SK-N-SH (cell line): ENCODE results near the gene PKM. TPM values are rescaled to one million over a fixed set of nuclear protein-coding genes. Genes with fewer than 3 reads are reported as not detected.

ENCODE experiments used
- CTCF ChIA-PET: fragments of 300-600, 350-600 bp; formaldehyde crosslinking; extraction: SDS; loops from one replicate; lab custom pipeline; 2021; lab: Yijun Ruan, JAX
- POLR2A ChIA-PET: fragments of 350-600 bp; sonication (Branson Sonifier 250); formaldehyde crosslinking; extraction: SDS; loops from one replicate; lab custom pipeline; 2020; ENCODE audit warnings: antibody characterized with exemption, inconsistent platforms; lab: Yijun Ruan, JAX
- DNase-seq: peaks from one replicate; pipeline ENCODE4 v3.0.0; 2012
- H2AFZ ChIP-seq: fragments of 200-600 bp; sonication (generic); 2 replicates; pipeline ENCODE4 v1.8.1; 2016; ENCODE audit warnings: antibody characterized with exemption, mild to moderate bottlenecking, low read depth
- H3F3A ChIP-seq: fragments of 200-600 bp; sonication (generic); replicated peaks from 2 replicates; pipeline ENCODE3; 2016; ENCODE audit warnings: antibody characterized with exemption, mild to moderate bottlenecking; ENCODE audit not compliant: insufficient read depth
- H3K27ac ChIP-seq, 2 experiments: fragments of 200-500 bp in 1 of 2; fragments of 200-600 bp in 1 of 2; sonication (Bioruptor generic) in 1 of 2; sonication (generic), shearing (Covaris generic) in 1 of 2; 2 replicates each; pipeline versions ENCODE4 v1.5.1 to v1.6.1; 2014 to 2016; ENCODE audit warnings: low read depth in 2 of 2, inconsistent platforms in 1 of 2, low read length in 1 of 2, mild to moderate bottlenecking in 1 of 2, mixed read lengths in 1 of 2
- H3K27me3 ChIP-seq: fragments of 200-600 bp; sonication (generic), shearing (Covaris generic); 2 replicates; pipeline ENCODE4 v1.6.1; 2016; ENCODE audit warnings: mixed run types; ENCODE audit not compliant: insufficient read depth
- H3K36me3 ChIP-seq, 2 experiments: fragments of 200-500 bp in 1 of 2; fragments of 200-600 bp in 1 of 2; sonication (Bioruptor generic) in 1 of 2; sonication (generic) in 1 of 2; replicated peaks in 1 of 2; 2 replicates each; pipeline versions ENCODE3 to v1.5.1; 2014 to 2016; ENCODE audit warnings: low read length in 1 of 2, mild to moderate bottlenecking in 1 of 2; ENCODE audit not compliant: insufficient read depth in 2 of 2, control insufficient read depth in 1 of 2
- H3K4me1 ChIP-seq, 2 experiments: fragments of 200-500 bp in 1 of 2; fragments of 200-600 bp in 1 of 2; sonication (Bioruptor generic) in 1 of 2; sonication (generic), shearing (Covaris generic) in 1 of 2; 2 replicates each; pipeline versions ENCODE4 v1.5.1 to v1.6.1; 2014 to 2016; ENCODE audit warnings: low read depth in 1 of 2, low read length in 1 of 2, mixed run types in 1 of 2; ENCODE audit not compliant: insufficient read depth in 2 of 2, control insufficient read depth in 1 of 2
- H3K4me2 ChIP-seq: fragments of 200-600 bp; sonication (generic), shearing (Covaris generic); 2 replicates; pipeline ENCODE4 v1.6.1; 2017; ENCODE audit warnings: mixed run types
- H3K4me3 ChIP-seq, 2 experiments: fragments of 200-500 bp in 1 of 2; fragments of 200-600 bp in 1 of 2; sonication (Bioruptor generic) in 1 of 2; sonication (generic), shearing (Covaris generic) in 1 of 2; 2 replicates each; pipeline versions ENCODE4 v1.5.1 to v1.8.1; 2014 to 2016; ENCODE audit warnings: low read depth in 2 of 2, inconsistent platforms in 1 of 2, low read length in 1 of 2, mild to moderate bottlenecking in 1 of 2, mixed read lengths in 1 of 2, moderate library complexity in 1 of 2
- H3K79me2 ChIP-seq: fragments of 200-600 bp; sonication (generic); 2 replicates; pipeline ENCODE4 v1.8.1; 2017; ENCODE audit warnings: mild to moderate bottlenecking; ENCODE audit not compliant: insufficient read depth
- H3K9ac ChIP-seq: fragments of 200-600 bp; sonication (generic); 2 replicates; pipeline ENCODE4 v1.6.1; 2017; ENCODE audit warnings: mixed run types
- H3K9me2 ChIP-seq: fragments of 200-600 bp; sonication (generic); 2 replicates; pipeline ENCODE4 v1.6.1; 2017; ENCODE audit warnings: mixed run types
- H3K9me3 ChIP-seq: fragments of 200-600 bp; sonication (generic); 2 replicates; pipeline ENCODE4 v1.6.1; 2017; ENCODE audit warnings: mixed run types, mild to moderate bottlenecking, moderate library complexity
- H4K20me1 ChIP-seq: fragments of 200-600 bp; sonication (generic); 2 replicates; pipeline ENCODE4 v1.6.1; 2017; ENCODE audit warnings: mild to moderate bottlenecking, mixed run types; ENCODE audit not compliant: insufficient read depth
- FOXJ3 ChIP-seq: sonication (generic); formaldehyde crosslinking; IDR thresholded peaks from 2 replicates; pipeline ENCODE4 v1.5.1; 2020; ENCODE audit warnings: mild to moderate bottlenecking, missing genetic modification reagents
- FOXM1 ChIP-seq: IDR thresholded peaks from 2 replicates; pipeline ENCODE4 v1.4.0; 2012; ENCODE audit warnings: low read depth, mild to moderate bottlenecking
- GATA2 ChIP-seq: sonication (generic); formaldehyde crosslinking; IDR thresholded peaks from 2 replicates; pipeline ENCODE4 v1.5.0; 2020; ENCODE audit warnings: mild to moderate bottlenecking, missing genetic modification reagents
- JUND ChIP-seq: IDR thresholded peaks from 2 replicates; pipeline ENCODE4 v1.4.0; 2012
- MAX ChIP-seq: IDR thresholded peaks from 2 replicates; pipeline ENCODE4 v1.4.0; 2012; ENCODE audit warnings: low read depth
- NFIC ChIP-seq: IDR thresholded peaks from 2 replicates; pipeline ENCODE4 v1.4.0; 2012; ENCODE audit warnings: borderline replicate concordance
- NRF1 ChIP-seq: IDR thresholded peaks from 2 replicates; pipeline ENCODE4 v1.6.1; 2012; ENCODE audit warnings: low read depth, mild to moderate bottlenecking, low read length
- POLR2AphosphoS5 ChIP-seq: IDR thresholded peaks from 2 replicates; pipeline ENCODE4 v1.6.1; 2012; ENCODE audit warnings: low read depth, low read length
- RAD21 ChIP-seq: IDR thresholded peaks from 2 replicates; pipeline ENCODE4 v1.6.1; 2012; ENCODE audit warnings: mild to moderate bottlenecking, low read length
- REST ChIP-seq: IDR thresholded peaks from 2 replicates; pipeline ENCODE4 v1.6.1; 2012; ENCODE audit warnings: mild to moderate bottlenecking, low read depth, low read length, moderate library complexity
- SMC3 ChIP-seq: IDR thresholded peaks from 2 replicates; pipeline ENCODE4 v1.6.1; 2012; ENCODE audit warnings: low read depth, low read length, improper control_type of control experiment
- TAF1 ChIP-seq: IDR thresholded peaks from 2 replicates; pipeline ENCODE4 v1.6.1; 2012; ENCODE audit warnings: low read depth, mild to moderate bottlenecking, low read length, moderate library complexity, borderline replicate concordance
- TCF12 ChIP-seq: IDR thresholded peaks from 2 replicates; pipeline ENCODE4 v1.4.0; 2012
- TEAD4 ChIP-seq: IDR thresholded peaks from 2 replicates; pipeline ENCODE4 v1.4.0; 2012; ENCODE audit warnings: mild to moderate bottlenecking, borderline replicate concordance; ENCODE audit not compliant: insufficient read depth
- USF1 ChIP-seq: IDR thresholded peaks from 2 replicates; pipeline ENCODE4 v1.4.0; 2012; ENCODE audit warnings: low read depth, borderline replicate concordance
- USF2 ChIP-seq: fragments of 150-350 bp; IDR thresholded peaks from 2 replicates; pipeline ENCODE4 v1.6.1; 2017; ENCODE audit warnings: antibody characterized with exemption, low read length, low read depth, borderline replicate concordance
- YY1 ChIP-seq: IDR thresholded peaks from 2 replicates; pipeline ENCODE4 v1.4.0; 2012; ENCODE audit warnings: low read depth, mild to moderate bottlenecking
- ZBTB33 ChIP-seq: IDR thresholded peaks from 2 replicates; pipeline ENCODE4 v1.4.0; 2012; ENCODE audit warnings: low read depth, borderline replicate concordance
- WGBS: methylation state at CpG from one replicate; pipeline ENCODE4 v1.1.6; 2017; ENCODE audit warnings: low lambda C conversion rate; 5-methylcytosine and 5-hydroxymethylcytosine counted together
- polyA plus RNA-seq, 3 experiments: library from polyadenylated mRNA; depleted of rRNA; stranded (reverse); fragments of >200 nt; gene quantifications; 2 replicates each; pipeline ENCODE4 v1.2.3, GENCODE V29; 2012

The PKM gene
- polyA plus RNA-seq, 1 of the 3 experiments (the other 2 are of a cell fraction), result 1,453 TPM

- TF ChIP-seq USF1 (peak; percentile 96), GATA2 (CRISPR knock-in tag) (no peak), ZBTB33 (no peak), YY1 (no peak), FOXM1 (no peak), TAF1 (peak; percentile 74; the same call in 1 of the 2 replicates), SMC3 (no peak), MAX (peak; percentile 95), POLR2AphosphoS5 (no peak; the same call in none of the 2 replicates)
Observed at GRCh38 chr15:72272213-72272996, 41.4 kb upstream of the PKM start, which contains the start of gene PARP6 (continued).

- H3K79me2 ChIP-seq, result peaks cover 39% of the 10 kb centered on the region
- POLR2A ChIA-PET, result no interaction called here
- TF ChIP-seq USF2 (no peak), REST (no peak), YY1 (no peak), JUND (no peak), NRF1 (no peak), FOXJ3 (CRISPR knock-in tag) (no peak), TCF12 (no peak), RAD21 (no peak), TEAD4 (no peak), NFIC (no peak)
Observed at GRCh38 chr15:72271895-72272212, 40.9 kb upstream of the PKM start.

More at GRCh38 chr15:72271895-72272212, 40.9 kb upstream of the PKM start:
- no peaks in the 10 kb centered on the region for H3K9me3 ChIP-seq
- peak overlapping the region; percentile 87 to 91 for H3K4me3 ChIP-seq
- H3K9ac ChIP-seq, result peak overlapping the region; percentile 90
- DNase-seq, result no peak
- CTCF ChIA-PET, result interaction anchor here (0.6 to 2.0 kb wide), 3 partner anchors 16 to 211 kb away, joined by 3 to 6 read pairs (median 5); no protein-coding TSS in a partner anchor
- H3K27me3 ChIP-seq, result no peaks in the 10 kb centered on the region
- peaks cover 9 to 12% of the 10 kb centered on the region in 2 experiments; a peak in 3 of 4 replicates for H3K4me1 ChIP-seq
- WGBS, result 3% methylated on average over 6 of the region's 13 CpGs
- H3K27ac ChIP-seq, result peak overlapping the region; percentile 69 to 77
- H3K9me2 ChIP-seq, result no peaks in the 10 kb centered on the region
- peak overlapping the region; percentile 87 for H3K4me2 ChIP-seq
- peak overlapping the region; percentile 26; the same call in 1 of the 2 replicates for H2AFZ ChIP-seq
- no peaks in the 10 kb centered on the region for H4K20me1 ChIP-seq
- no peaks in the 10 kb centered on the region for H3F3A ChIP-seq
- H3K36me3 ChIP-seq, result peaks cover 20 to 21% of the 10 kb centered on the region in 2 experiments
